GM04503 (cell line): ENCODE measurements around the gene RCOR3.
"Not testable (repeated sequence)": the region's sequence is repeated elsewhere in the genome, so short reads cannot be mapped to it uniquely, and the experiment has no call there.

ENCODE experiments used
- DNase-seq: peaks from one replicate; pipeline ENCODE4 v3.0.0-alpha.2; 2012; ENCODE audit warnings: low read depth

Gene RCOR3

GRCh38 chr1:211258756-211259637, at the start of gene RCOR3:
TSS of gene RCOR3 (plus strand) at chr1:211259366. CDS start at chr1:211259561, 195 bp downstream.
- no peak for DNase-seq

- DNase-seq: no peak
Observed at GRCh38 chr1:211210052-211210451, 49.1 kb upstream of the RCOR3 start.

GRCh38 chr1:211210965-211211364, 48.2 kb upstream of the RCOR3 start:
- no peak for DNase-seq

GRCh38 chr1:211213702-211214101, 45.5 kb upstream of the RCOR3 start:
- no peak for DNase-seq

- DNase-seq: no peak
Observed at GRCh38 chr1:211215577-211215976, 43.6 kb upstream of the RCOR3 start.

GRCh38 chr1:211217392-211217791, 41.8 kb upstream of the RCOR3 start:
- DNase-seq: no peak

- not testable (repeated sequence) for DNase-seq
Observed at GRCh38 chr1:211222469-211223234, 36.5 kb upstream of the RCOR3 start.

GRCh38 chr1:211228573-211229364, 30.4 kb upstream of the RCOR3 start:
- DNase-seq: not testable (repeated sequence)

- no peak for DNase-seq
Observed at GRCh38 chr1:211229365-211229759, 29.8 kb upstream of the RCOR3 start.

GRCh38 chr1:211231873-211232272, 27.3 kb upstream of the RCOR3 start:
- no peak for DNase-seq

- DNase-seq: no peak
Observed at GRCh38 chr1:211236633-211237320, 22.4 kb upstream of the RCOR3 start.

- DNase-seq: no peak
Observed at GRCh38 chr1:211237579-211237978, 21.6 kb upstream of the RCOR3 start.

GRCh38 chr1:211240567-211240966, 18.6 kb upstream of the RCOR3 start:
- DNase-seq: not testable (repeated sequence)

GRCh38 chr1:211241071-211241470, 18.1 kb upstream of the RCOR3 start:
- no peak for DNase-seq

- not testable (repeated sequence) for DNase-seq
Observed at GRCh38 chr1:211243639-211244038, 15.5 kb upstream of the RCOR3 start.

- DNase-seq: not testable (repeated sequence)
Observed at GRCh38 chr1:211246583-211246982, 12.6 kb upstream of the RCOR3 start.

- DNase-seq: no peak
Observed at GRCh38 chr1:211247921-211248320, 11.2 kb upstream of the RCOR3 start.

- DNase-seq: not testable (repeated sequence)
Observed at GRCh38 chr1:211249611-211250010, 9.6 kb upstream of the RCOR3 start.

GRCh38 chr1:211257826-211258225, 1.3 kb upstream of the RCOR3 start:
- DNase-seq: no peak

- no peak for DNase-seq
Observed at GRCh38 chr1:211258310-211258755, 833 bp upstream of the RCOR3 start.

GRCh38 chr1:211259638-211260126, 516 bp downstream of the RCOR3 start:
- DNase-seq: no peak
